Muscle of arm (tissue), 12 donors: ENCODE measurements around the gene SLC46A2. TPM values are rescaled to one million over a fixed set of nuclear protein-coding genes. Genes with fewer than 3 reads are reported as not detected.

Source experiments
- DNase-seq: peaks from one replicate; pipeline ENCODE4 v3.0.0-alpha.2; 2013
- polyA plus RNA-seq, 12 donors: library from polyadenylated mRNA; unstranded; fragments of 120-200 nt; gene quantifications; one replicate each; pipeline ENCODE4 v1.2.1, GENCODE V29; 2013; ENCODE audit not compliant: insufficient read length in 12 of 12

The SLC46A2 gene
- polyA plus RNA-seq, 12 donors: 0.18 to 0.31 (median 0.21) TPM; not detected in 7

- no peak for DNase-seq
Observed at GRCh38 chr9:112858625-112859147, 32.0 kb downstream of the SLC46A2 start.

- no peak for DNase-seq
Observed at GRCh38 chr9:112858005-112858404, 32.7 kb downstream of the SLC46A2 start.

GRCh38 chr9:112856843-112857242 lies 33.8 kb downstream of the SLC46A2 start:
- DNase-seq: no peak

GRCh38 chr9:112856200-112856599 lies 34.5 kb downstream of the SLC46A2 start:
- DNase-seq: no peak

GRCh38 chr9:112854657-112855056 lies 36.0 kb downstream of the SLC46A2 start:
- no peak for DNase-seq

GRCh38 chr9:112853882-112854585 lies 36.6 kb downstream of the SLC46A2 start:
- DNase-seq: no peak

- DNase-seq: no peak
Observed at GRCh38 chr9:112852741-112853504, 37.8 kb downstream of the SLC46A2 start.

- DNase-seq: no peak
Observed at GRCh38 chr9:112850840-112851239, 39.8 kb downstream of the SLC46A2 start.

GRCh38 chr9:112849363-112849922 lies 41.2 kb downstream of the SLC46A2 start:
- DNase-seq: no peak

- DNase-seq: no peak
Observed at GRCh38 chr9:112848316-112849151, 42.1 kb downstream of the SLC46A2 start.

- no peak for DNase-seq
Observed at GRCh38 chr9:112846528-112847488, 43.9 kb downstream of the SLC46A2 start.

- DNase-seq: peak; percentile 80
Observed at GRCh38 chr9:112844771-112845542, 45.7 kb downstream of the SLC46A2 start.

- DNase-seq: no peak
Observed at GRCh38 chr9:112842555-112842954, 48.1 kb downstream of the SLC46A2 start.

GRCh38 chr9:112841261-112841660 lies 49.4 kb downstream of the SLC46A2 start:
- no peak for DNase-seq

- DNase-seq: no peak
Observed at GRCh38 chr9:112839331-112839730, 51.3 kb downstream of the SLC46A2 start.

GRCh38 chr9:112838342-112838741 lies 52.3 kb downstream of the SLC46A2 start:
- DNase-seq: no peak

- no peak for DNase-seq
Observed at GRCh38 chr9:112836394-112836793, 54.3 kb downstream of the SLC46A2 start.

- no peak for DNase-seq
Observed at GRCh38 chr9:112833081-112833480, 57.6 kb downstream of the SLC46A2 start.

- DNase-seq: no peak
Observed at GRCh38 chr9:112831969-112832368, 58.7 kb downstream of the SLC46A2 start.
